ENCODE results near the gene CCT8L2.
"Not testable (repeated sequence)": the region's sequence is repeated elsewhere in the genome, so short reads cannot be mapped to it uniquely, and the experiment has no call there.

DNA sequence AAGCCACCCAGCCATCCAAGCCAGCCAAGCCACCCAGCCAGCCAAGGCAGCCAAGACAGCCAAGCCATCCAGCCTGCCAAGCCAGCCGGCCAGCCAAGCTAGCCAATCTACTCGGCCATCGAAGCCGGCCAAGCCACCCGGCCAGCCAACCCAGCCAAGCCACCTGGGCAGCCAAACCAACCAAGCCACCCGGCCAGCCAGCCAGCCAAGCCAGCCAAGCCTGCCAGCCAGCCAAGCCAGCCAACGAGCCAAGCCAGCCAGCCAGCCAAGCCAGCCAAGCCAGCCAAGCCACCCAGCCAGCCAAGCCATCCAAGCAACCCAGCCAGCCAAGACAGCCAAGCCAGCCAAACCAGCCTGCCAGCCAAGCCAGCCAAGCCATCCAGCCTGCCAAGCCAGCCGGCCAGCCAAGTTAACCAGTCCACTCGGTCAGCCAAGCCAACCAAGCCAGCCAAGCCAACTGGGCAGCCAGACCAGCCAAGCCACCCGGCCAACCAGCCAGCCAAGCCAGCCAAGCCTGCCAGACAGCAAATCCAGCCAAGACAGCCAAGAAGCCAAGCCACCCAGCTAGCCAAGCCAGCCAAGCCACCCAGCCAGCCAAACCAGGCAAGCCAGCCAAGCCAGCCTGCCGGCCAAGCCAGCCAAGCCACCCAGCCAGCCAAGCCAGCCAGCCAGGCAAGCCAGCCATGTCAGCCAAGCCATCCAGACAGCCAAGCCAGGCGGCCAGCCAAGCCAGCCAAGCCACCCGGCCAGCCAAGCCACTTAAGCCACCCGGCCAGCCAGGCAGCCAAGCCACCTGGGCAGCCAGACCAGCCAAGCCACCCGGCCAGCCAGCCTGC is 26.8 kb downstream of the CCT8L2 start:
- TF ChIP-seq, protein P1, sequence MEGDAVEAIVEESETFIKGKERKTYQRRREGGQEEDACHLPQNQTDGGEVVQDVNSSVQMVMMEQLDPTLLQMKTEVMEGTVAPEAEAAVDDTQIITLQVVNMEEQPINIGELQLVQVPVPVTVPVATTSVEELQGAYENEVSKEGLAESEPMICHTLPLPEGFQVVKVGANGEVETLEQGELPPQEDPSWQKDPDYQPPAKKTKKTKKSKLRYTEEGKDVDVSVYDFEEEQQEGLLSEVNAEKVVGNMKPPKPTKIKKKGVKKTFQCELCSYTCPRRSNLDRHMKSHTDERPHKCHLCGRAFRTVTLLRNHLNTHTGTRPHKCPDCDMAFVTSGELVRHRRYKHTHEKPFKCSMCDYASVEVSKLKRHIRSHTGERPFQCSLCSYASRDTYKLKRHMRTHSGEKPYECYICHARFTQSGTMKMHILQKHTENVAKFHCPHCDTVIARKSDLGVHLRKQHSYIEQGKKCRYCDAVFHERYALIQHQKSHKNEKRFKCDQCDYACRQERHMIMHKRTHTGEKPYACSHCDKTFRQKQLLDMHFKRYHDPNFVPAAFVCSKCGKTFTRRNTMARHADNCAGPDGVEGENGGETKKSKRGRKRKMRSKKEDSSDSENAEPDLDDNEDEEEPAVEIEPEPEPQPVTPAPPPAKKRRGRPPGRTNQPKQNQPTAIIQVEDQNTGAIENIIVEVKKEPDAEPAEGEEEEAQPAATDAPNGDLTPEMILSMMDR (IDR thresholded peaks at IDR 0.05), result not testable (repeated sequence)
- TF ChIP-seq POLR2AphosphoS5, EP300, POLR2A (IDR thresholded peaks at IDR 0.05): not testable (repeated sequence)
